CD4-positive, alpha-beta T cell treated with Interleukin-4 for 4 hours (primary cell): ENCODE measurements around the gene SLC6A2.

ENCODE experiments used
- DNase-seq: peaks from one replicate; pipeline ENCODE4 v3.0.0-alpha.2; 2020

The SLC6A2 gene

DNA sequence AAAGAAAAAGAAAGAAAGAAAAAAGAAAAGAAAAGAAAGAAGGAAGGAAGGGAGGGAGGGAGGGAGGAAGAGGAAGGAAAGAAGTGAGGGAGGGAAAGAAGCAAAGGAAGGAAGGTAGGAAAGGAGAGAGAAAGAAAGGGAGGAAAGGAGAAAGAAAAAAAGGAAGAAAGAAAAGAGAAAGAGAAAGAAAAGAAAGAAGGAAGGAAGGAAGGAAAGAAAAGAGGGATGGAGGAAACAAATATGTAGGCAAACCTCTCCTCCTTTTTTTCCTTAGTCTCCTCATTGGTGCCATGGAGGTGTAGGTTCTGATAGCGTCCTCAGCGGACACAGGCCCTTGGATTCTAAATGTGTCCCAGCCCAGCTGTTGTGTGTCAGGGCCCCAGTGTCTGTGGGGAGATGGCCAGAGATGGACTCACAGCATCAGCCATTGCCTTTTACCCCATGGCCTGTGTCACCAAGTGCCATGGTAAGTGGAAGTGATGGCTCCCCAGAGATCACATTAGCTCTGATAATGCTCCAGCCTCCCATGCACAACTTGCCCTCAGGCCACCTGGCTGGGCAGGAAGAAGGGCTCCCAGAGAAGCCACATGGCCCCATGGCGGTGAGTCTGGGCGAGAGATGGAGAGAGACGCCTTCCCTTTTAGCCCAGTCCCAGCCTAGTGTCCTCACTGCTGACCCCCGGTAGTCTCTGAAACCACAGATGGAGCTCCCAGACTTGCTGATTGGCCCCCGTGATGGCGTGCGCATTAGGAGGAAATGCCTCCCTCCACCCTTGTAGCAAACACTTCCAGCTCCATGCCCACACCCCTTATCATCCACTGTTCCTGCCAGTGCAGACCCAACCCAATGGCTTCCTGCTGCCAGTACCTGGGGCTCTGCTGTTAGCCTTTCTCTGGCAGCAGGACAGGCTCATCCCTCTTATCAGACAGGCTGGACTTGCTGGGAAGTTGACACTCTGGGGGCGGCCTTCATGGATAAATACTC is 3.7 kb upstream of the SLC6A2 start:
- no peak for DNase-seq

GRCh38 chr16:55653106-55653505 is 2.7 kb upstream of the SLC6A2 start:
- no peak for DNase-seq

DNA sequence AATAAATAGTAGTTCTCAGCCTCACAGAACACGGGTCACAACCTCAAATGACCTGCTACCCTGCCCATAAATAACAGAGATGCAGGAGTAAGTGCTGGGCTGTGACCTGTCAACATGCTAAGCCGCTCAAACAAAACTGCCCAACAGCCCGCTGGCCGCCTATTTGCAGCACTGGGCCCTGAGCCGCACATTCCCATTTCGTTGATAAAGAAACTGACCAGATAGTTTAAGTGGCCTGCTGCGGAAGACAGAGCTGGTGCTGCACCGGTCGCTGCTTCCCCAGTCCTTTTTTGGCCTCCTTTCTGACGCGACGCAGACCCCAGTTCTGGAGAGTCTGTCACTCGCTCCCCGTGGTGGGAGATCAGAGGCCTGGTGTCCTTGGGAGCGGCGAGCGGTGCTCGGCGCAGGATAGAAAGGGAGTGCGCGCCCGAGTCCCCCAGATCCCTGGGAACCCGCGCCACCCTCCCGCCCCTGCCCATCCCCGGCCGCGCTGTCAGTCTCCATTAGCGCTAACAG is 349 bp upstream of the SLC6A2 start:
- DNase-seq, result no peak

DNA sequence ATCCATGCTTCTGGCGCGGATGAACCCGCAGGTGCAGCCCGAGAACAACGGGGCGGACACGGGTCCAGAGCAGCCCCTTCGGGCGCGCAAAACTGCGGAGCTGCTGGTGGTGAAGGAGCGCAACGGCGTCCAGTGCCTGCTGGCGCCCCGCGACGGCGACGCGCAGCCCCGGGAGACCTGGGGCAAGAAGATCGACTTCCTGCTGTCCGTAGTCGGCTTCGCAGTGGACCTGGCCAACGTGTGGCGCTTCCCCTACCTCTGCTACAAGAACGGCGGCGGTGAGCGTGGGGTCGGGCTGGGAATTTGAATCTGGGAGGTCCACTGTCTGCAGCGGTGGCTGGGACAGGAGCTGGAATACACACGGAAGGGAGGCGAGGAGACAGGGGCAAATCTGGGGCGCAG is 904 bp downstream of the SLC6A2 start:
- DNase-seq, result no peak

DNA sequence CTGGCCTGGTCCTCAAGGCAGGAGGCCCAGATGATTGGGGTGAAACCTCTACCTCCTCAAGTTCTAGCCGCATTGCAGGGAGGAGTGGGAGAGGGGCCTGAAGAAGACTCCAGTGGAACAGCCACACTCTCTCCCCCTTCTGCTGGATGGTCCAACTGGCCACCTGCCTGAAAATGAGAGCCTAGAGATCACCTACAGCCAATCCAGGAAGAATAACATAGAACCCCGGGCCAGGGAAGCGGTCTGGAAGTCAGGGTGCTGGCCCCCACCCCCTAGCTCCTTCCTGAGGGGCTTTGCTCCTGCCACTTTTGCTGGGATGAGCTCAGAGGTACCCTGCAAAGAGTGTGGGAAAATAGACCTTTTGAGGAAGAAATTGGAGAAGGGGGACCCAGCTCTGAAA is 1.8 kb downstream of the SLC6A2 start:
- DNase-seq, result no peak

GRCh38 chr16:55658898-55659420 is 3.2 kb downstream of the SLC6A2 start:
- no peak for DNase-seq

- no peak for DNase-seq
Observed at GRCh38 chr16:55660026-55660425, 4.2 kb downstream of the SLC6A2 start.

DNA sequence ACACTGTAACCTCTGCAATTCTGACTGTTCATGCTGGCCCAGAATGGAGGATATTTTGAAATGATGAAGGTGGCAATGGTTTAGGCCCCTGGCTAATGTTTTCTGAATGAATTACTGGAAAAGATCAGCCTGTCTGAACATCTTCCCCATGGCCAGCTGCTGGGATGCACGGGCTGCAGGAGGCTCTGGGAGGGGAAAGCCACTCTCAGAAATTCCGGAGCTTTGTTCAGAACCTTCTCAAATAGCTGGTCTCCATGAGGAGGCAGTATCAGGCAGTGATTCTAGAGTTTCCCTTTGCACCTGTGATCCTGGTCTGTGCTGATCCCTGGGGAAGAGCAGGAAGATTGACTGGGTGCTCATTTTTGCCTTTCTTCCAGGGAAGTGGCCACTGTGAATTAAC is 5.0 kb downstream of the SLC6A2 start:
- no peak for DNase-seq

DNA sequence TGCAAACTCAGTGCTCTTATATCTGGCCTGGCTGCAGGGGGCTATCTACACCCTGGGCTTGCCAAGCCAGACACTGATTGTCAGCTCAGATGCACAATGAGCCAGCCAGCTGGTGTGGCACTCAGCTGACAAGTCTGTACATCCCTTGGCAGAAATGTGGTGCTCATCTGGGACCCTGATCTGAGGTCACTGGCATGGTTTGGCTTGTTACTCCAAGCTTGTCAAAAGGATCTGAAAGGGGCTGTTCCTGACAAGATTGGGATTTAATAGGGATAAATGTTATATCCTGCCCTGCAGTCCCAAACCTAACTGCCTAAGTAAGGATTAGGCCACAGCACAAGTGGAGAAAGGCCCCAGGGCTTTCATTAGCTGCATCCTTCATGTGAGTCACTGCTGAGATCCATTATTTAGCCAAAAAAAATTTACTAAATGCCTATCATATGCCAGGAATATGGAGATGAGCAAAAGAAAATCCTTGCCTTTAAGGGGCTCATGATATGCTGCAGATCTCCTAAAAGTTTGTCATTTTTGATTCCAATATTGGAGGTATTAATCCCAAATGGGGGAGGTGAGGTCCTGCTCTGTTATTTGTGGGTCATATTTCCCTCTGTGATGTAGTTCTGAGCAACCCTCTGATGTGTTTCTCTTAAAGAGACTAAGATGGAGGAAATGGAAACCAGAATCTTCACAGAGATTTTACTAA is 6.3 kb downstream of the SLC6A2 start:
- no peak for DNase-seq

- no peak for DNase-seq
Observed at GRCh38 chr16:55662644-55663031, 6.8 kb downstream of the SLC6A2 start.

DNA sequence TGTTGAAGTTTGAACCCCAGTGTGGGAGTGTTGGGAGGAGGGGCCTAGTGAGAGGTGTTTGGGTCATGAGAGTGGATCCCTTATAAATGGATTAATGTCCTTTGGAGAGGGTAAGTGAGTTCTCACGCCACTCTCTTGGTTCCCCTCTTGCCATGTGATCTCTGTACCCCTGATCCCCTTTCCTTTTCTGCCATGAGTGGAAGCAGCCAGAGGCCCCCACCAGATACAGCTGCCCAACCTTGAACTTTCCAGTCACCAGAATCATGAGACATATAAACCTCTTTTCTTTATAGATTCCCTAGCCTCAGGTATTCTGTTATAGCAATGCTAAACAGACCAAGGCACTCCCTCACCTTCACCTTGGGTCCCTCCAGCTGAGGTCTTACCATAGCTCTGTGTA is 7.4 kb downstream of the SLC6A2 start:
- DNase-seq, result no peak

DNA sequence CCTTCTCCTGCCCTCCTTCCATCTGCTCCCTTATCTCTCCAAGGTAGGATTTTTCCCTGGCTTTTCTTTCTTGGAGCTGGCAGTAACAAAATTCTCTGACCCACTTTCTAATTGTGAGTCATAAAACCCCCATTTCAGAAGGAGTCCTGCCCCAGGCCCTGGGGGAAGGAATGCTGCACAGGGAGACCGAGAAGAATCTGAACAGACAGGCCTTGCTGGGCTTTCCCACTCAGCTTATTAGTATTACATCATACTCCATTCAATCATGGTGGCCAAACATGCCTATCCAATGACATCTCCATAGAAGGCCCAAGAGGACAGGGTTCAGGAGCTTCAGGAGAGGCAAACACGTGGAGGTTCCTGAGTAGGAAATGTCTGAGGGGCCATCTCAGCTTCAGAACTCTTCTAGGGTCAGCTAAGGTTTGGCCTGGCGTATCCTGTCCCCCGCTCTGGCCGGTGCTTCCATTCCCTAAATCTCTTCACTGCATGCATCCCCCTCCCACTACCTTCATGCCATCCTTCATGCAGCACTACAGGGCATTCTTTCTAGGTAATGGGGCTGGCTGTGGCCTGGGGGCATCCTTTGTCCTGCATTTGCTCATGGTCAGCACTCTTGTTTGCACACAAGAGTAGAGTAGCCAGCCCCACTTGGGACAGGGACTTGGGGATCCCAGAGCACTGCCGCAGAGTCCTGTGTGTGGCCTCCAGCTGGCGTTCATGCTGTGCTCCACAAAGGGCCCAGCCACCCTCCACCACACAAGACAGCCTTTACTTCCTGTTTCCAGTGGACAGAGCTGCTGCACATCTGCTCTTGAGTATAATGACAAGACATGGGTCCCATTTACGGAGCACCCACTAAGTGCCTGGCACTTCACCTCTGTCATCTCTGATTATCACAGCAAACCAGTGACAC is 8.2 kb downstream of the SLC6A2 start:
- no peak for DNase-seq

- no peak for DNase-seq
Observed at GRCh38 chr16:55664786-55665407, 9.1 kb downstream of the SLC6A2 start.

DNA sequence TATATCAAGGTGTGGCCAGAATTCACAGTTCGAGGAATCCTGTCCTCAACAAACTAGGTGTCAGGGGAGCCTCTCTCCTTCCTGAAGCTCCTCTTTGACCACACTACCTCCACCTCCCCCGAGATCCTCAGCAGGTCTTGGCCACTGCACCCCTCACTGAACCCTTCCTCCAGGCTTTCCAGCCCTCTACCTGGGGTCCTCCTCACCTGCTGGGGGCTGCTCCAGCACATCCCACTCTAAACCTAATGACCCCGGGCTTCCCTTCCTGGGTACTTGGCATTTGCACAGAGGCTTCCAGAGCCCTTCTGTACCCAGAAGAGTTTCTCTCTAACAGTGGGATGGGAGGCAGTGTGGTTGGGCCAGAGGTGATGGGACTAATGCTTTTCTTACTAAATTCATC is 9.7 kb downstream of the SLC6A2 start:
- DNase-seq, result no peak

- no peak for DNase-seq
Observed at GRCh38 chr16:55666012-55666411, 10.2 kb downstream of the SLC6A2 start.

- DNase-seq, result no peak
Observed at GRCh38 chr16:55667753-55668152, 12.0 kb downstream of the SLC6A2 start.

DNA sequence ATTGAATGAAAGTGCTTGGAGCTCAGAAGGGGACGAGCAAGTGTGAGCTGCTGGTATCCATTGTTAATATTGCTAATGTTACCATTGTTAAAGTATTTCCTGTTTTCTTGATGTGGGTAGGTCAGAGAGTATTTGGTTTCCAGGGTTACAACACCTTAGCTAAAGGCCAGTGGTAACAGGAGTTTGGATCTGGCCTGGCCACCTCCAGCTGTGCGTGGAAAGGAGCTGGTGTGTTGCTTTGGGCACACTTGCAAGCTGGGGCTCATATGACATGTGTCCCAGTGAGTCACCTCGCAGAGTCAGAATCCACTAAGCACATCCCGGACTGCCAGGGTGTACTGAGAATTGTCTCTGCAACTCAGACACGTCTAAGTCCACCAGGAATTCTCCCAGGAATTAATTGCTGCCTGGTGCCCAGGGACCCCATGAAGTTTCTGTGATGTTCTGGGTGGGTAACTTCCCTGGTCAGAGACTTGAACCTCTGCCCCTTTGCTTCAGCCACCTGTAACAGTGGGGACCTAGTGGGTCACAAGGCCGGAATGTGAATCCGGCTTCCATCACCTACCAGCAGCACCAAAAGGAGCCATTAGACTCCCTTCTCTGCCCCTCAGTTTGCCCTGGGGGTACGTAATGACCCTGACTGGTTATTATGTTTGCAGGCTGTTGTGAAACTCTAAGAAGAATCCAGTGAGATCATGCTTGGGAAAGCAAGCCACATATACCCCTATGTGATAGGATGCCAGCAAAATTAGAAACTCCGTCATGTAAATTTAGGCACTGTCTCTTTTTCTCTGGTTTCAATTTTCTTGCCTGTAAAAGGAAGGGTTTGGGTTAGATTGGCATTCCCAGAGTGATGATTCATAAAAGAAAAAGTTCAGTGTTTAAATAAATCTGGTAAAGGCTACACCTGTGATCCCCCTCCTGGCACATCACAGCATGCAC is 12.8 kb downstream of the SLC6A2 start:
- DNase-seq, result no peak

DNA sequence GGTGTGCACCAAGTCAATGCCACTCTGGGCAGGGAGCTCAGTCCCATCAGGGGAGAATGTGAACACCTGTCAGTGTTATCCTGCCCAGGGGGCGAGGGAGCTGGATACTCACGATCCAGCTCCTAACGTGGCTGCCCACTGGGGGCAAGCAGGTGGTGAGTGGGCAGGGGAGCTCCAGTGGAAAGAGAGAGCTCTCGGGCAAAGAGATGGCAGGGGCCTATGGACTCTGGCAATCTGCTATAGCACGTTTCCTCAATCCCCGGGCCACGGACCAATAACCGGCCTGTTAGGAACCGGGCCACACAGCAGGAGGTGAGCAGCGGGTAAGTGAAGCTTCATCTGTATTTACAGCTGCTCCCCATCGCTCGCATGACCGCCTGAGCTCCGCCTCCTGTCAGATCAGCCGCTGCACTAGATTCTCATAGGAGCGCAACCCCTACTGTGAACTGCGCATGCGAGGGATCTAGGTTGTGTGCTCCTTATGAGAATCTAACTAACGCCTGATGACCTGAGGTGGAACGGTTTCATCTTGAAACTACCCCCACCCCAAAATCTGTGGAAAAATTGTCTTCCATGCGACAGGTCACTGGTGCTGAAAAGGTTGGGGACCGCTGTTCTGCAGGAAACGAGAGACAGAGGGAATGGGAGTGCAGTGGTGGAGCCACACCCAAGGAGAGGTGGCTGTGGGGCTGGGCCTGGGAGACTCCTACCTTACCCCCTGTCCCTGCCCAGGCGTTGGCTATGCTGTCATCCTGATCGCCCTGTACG is 15.6 kb downstream of the SLC6A2 start:
- no peak for DNase-seq

DNA sequence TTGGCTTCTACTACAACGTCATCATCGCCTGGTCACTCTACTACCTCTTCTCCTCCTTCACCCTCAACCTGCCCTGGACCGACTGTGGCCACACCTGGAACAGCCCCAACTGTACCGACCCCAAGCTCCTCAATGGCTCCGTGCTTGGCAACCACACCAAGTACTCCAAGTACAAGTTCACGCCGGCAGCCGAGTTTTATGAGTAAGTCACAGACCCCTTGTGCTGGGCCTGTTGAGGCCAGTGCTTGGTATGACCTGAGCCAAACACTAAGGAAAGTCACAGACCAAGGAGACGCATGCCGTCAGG is 16.1 kb downstream of the SLC6A2 start:
- no peak for DNase-seq

DNA sequence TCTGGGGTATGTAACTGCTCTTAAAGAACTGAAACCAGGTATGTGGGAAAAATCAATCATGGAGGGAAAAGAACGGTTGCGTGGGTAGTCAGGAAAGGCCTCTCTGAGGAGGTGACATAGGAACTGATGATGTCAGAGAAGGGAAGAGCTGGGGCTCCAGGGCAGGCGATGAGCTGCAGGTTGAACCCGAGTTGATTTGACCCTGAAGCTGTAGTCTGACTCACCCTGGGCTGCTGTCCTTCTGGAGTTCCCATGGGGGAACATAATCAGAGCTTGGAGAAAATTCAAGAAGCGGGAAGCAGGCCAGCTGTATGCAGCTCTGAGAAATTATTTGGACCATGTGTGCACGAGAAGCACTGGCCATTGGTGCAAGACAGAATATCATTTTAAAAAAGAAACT is 16.7 kb downstream of the SLC6A2 start:
- no peak for DNase-seq
